GM18499 (cell line): Measurements from ENCODE around the gene SETDB2.

Experiments used
- ATAC-seq: cut with Tn5 transposase; IDR thresholded peaks from one replicate; pipeline ENCODE4 v1.9.1; 2021; ENCODE audit warnings: moderate number of reproducible peaks; ENCODE audit not compliant: insufficient read depth, unreplicated experiment

The SETDB2 gene

GRCh38 chr13:49424011-49424560, 20.0 kb upstream of the SETDB2 start:
- ATAC-seq: no peak

- no peak for ATAC-seq
Measured at GRCh38 chr13:49428041-49428763, 15.9 kb upstream of the SETDB2 start.

DNA sequence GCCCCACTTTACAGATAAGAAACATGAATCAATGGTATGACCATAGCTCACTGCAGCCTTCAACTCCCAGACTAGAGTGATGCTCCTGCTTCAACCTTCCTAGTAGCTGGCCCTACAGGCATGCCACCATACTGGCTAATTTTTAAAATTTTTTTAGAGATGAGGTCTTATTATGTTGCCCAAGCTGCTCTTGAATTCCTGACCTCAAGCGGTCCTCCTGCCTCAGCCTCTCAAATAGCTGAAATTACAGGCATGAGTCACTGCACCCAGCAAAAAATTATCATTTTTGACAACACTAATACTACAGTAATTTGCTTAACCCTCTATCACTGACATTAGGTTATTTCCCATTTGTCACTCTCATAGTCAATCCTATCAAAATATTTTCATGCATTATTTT, 15.0 kb upstream of the SETDB2 start:
- ATAC-seq: no peak

DNA sequence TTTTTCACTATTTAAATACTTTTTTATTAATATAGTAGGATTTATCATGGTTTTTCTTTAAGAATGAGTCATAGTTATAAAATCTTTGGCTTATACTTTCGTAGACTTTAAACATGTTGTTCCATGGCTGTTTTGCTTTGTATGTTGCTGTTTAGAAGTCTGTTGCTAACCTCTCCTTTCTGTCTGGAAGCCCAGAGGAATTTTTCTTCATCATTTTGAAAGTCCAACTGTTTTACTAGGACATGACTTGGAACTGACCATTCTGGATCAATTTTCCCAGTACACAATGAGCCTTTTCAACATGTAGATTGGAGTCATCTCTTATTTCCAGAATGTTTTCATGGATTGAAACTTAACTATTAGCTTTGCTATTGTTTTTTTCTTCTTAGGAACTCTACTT, 8.1 kb upstream of the SETDB2 start:
- no peak for ATAC-seq

DNA sequence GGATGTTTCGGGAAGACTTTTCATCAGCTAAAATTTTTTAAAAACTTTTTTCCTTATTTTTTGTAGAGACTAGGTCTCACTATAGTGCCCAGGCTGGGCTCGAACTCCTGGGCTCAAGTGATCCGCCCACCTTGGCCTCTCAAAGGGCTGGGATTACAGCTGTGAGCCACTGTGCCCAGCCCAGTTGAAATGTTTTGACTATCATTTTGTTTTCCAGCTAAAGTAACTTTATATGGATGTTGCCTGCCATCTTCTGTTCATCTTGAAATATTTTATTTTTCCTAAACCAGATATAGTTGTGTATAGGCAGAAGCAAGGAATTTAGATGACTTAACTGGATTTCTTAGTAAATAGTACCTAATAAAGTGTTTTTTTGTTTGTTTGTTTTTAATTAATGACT, 7.2 kb upstream of the SETDB2 start:
- no peak for ATAC-seq

DNA sequence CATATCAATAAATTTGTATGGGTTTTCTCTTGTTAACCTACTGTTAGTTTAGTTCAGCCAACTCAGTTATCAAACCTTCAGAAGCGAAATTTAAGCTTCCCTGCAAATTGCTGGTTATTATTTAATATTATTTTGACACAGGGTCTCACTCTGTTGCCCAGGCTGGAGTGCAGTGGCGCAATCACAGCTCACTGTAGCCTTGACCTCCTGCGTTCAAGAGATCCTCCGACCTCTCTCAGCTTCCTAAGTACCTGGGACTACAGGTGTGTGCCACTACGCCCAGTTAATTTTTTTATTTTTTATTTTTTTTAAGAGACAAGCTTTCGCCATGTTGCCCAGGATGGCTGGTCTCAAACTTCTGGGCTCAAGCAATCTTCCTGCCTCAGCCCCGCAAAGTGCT, 6.4 kb upstream of the SETDB2 start:
- no peak for ATAC-seq

GRCh38 chr13:49439609-49440008, 4.5 kb upstream of the SETDB2 start:
- ATAC-seq: no peak

- no peak for ATAC-seq
Measured at GRCh38 chr13:49441312-49441711, 2.8 kb upstream of the SETDB2 start.

DNA sequence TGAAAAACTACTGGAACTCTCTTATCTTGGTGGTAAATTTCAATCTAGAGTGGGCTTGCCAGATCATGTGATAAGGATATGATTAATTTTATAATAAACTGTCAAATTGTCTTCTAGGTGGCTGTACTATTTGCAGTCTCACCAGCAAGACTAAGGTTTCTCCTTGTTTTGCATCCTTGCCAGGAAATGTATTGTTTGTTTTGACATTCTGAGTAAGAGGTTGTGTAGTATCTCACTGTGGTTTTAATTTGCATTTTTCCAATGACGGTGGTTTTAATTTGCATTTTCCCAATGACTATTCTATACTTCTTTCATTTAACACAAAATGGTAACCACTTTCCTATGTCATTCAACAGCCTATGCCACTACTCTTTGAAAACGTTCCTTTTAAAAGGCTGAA, 2.2 kb upstream of the SETDB2 start:
- ATAC-seq: no peak

GRCh38 chr13:49443357-49443703, 744 bp upstream of the SETDB2 start:
- no peak for ATAC-seq

DNA sequence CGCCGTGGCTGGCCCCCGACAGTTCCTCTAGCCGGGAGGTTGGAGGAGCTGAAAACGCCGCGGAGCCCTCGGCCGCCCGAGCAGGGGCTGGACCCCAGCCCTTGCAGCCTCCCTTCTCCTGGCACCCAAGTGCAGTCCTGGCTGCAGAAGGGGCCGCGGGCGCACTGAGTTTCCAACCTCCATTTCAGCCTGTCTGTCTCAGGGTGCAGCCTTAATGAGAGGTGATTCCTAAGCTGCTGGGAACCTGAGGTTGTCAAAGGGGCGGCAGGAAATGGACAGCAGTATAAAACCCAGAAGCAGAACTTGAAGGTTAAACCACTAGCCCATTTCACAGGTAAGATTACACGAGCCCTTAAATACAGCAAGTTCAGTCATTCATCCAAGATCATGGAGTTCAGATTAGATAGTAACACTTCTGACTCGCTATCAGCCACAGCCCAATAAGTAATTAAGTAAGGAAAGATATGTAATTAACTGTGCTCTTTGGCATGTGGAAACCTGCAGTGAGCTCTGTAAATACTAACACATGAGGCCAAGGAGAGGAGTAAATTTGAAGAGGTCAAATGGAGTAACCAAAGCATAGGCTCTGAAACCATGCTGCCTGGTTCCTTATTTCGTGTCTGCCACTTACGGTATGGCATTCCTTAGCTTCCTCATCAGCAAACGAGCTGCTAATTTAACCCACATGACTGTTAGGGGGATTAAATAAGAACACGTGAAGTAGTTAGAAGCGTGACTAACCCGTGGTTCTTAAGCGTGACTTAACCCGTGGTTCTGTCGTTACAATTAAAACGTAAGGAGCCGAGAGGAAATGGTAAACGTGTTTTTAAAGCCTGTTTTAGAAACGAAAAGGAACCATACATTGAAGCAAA, 686 bp downstream of the SETDB2 start:
- no peak for ATAC-seq

GRCh38 chr13:49446473-49446872, 2.4 kb downstream of the SETDB2 start:
- no peak for ATAC-seq

DNA sequence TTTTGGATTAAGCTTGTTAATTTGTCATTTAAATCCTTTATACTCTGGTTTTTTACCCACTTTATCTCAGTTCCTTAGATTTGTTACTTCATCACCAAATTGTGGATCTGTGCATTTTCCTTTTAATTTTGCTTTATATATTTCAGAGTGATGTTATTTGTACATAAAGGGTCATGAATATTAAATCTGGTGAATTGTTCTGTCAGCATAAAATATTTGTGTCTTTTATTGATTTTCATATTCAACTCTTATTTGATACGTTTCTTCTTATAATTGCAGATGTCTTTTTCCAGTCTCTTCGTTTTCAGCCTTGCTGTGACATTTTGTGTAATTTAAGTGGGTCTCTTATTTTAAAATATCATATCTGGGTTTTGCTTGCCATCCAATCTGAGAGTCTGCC, 4.7 kb downstream of the SETDB2 start:
- ATAC-seq: no peak

DNA sequence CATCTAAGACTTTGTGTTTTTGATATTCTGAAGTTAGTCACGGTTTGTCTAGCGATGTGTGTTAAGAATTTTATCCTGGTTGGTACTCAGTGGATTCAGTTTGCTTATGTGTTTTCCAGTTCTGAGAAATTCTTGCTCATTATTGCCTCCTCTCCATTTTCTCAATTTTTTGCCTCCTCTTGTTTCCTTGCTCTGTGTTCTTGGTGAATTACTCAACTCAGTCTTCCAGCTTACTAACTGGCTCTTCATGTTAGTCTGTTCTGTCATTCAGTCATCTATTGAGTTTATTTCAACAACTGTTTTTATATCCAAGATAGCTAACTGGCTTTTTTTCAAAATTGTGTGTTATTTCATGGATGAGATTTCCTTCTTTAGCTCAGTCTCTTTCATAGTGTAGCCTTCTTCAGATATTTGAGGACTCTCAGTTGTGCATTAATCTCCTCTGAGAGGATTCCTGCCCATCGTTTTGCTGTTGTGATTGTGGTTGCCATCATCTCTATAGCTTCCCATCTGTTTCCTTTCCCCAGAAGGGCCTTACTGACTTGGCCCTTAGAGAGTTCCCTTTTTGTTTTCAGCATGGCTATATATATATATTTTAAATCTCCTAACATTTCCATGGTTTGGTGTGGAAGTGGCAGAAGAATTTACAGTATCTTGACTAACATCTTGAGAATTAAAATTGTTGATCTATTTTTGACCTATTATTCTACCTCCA, 6.2 kb downstream of the SETDB2 start:
- no peak for ATAC-seq

GRCh38 chr13:49452725-49453457, 8.8 kb downstream of the SETDB2 start:
- no peak for ATAC-seq

GRCh38 chr13:49453465-49453864, 9.4 kb downstream of the SETDB2 start:
- no peak for ATAC-seq

GRCh38 chr13:49454388-49455006, 10.4 kb downstream of the SETDB2 start:
- ATAC-seq: peak; percentile 99

- ATAC-seq: peak; percentile 7
Measured at GRCh38 chr13:49455007-49455398, 10.9 kb downstream of the SETDB2 start.

GRCh38 chr13:49456156-49456555, 12.1 kb downstream of the SETDB2 start:
- ATAC-seq: no peak

GRCh38 chr13:49457221-49457620, 13.1 kb downstream of the SETDB2 start:
- no peak for ATAC-seq
